Measurements from ENCODE around the gene INHBB.
"Not testable (repeated sequence)": the region's sequence is repeated elsewhere in the genome, so short reads cannot be mapped to it uniquely, and the experiment has no call there.

The INHBB gene

GRCh38 chr2:120314690-120315366 is 31.1 kb upstream of the INHBB start:
- DNase-seq (ENCODE audit: low read depth, low spot score), result peak; percentile 82
- no peak overlapping the region for H3K4me3 ChIP-seq (ENCODE audit: low read length)

GRCh38 chr2:120315367-120316033 is 30.4 kb upstream of the INHBB start:
- H3K4me3 ChIP-seq (ENCODE audit: low read length), result no peak overlapping the region
- no peak for DNase-seq (ENCODE audit: low read depth, low spot score)

GRCh38 chr2:120316071-120316470 is 29.9 kb upstream of the INHBB start:
- H3K4me3 ChIP-seq (ENCODE audit: low read length), result no peak overlapping the region
- no peak for DNase-seq (ENCODE audit: low read depth, low spot score)

- H3K4me3 ChIP-seq (ENCODE audit: low read length), result no peak overlapping the region
- no peak for DNase-seq (ENCODE audit: low read depth, low spot score)
These were observed 29.3 kb upstream of the INHBB start for GRCh38 chr2:120316528-120317179.

DNA sequence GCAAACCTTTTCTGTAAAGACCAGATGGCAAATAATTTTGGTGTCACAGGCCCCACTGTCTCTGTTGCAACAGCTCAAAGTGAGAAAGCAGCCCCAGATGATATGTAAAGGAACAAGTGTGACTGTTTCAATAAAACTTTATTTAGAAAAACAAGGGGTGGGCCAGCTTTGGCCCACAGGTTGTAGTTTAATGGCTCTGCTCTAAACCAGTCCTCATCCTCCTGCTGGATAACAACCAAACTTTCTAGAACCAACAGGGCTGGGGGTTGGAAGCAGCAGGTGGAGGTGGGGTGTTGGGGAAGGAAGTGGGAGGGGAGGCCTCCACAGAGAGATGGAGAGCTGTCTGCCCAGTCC is 28.8 kb upstream of the INHBB start:
- H3K4me3 ChIP-seq (ENCODE audit: low read length), result no peak overlapping the region
- no peak for DNase-seq (ENCODE audit: low read depth, low spot score)

- H3K4me3 ChIP-seq (ENCODE audit: low read length), result no peak overlapping the region
- DNase-seq (ENCODE audit: low read depth, low spot score), result no peak
These were observed 28.0 kb upstream of the INHBB start for GRCh38 chr2:120317916-120318315.

GRCh38 chr2:120318626-120319025 is 27.3 kb upstream of the INHBB start:
- H3K4me3 ChIP-seq (ENCODE audit: low read length), result no peak overlapping the region
- no peak for DNase-seq (ENCODE audit: low read depth, low spot score)

DNA sequence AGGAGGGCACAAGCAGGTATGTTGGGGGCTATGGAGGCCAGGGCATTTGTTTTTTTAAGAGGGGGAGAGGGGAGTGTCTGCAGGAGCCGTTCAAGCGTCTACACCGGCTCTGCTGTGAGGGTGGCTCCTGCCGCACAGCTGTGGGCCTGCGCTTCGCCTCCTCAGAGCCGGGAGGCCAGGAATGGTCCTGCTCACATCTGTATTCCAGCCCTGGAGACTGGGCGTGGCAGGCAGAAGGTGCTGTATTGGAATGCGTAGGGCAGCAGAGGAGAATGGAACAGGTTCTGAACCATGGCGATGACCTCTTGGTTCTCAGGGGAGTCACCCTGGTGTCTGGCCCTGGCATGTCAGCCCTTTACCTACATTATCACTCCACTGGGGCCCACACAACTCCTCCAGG is 26.8 kb upstream of the INHBB start:
- no peak overlapping the region for H3K4me3 ChIP-seq (ENCODE audit: low read length)
- DNase-seq (ENCODE audit: low read depth, low spot score), result no peak

DNA sequence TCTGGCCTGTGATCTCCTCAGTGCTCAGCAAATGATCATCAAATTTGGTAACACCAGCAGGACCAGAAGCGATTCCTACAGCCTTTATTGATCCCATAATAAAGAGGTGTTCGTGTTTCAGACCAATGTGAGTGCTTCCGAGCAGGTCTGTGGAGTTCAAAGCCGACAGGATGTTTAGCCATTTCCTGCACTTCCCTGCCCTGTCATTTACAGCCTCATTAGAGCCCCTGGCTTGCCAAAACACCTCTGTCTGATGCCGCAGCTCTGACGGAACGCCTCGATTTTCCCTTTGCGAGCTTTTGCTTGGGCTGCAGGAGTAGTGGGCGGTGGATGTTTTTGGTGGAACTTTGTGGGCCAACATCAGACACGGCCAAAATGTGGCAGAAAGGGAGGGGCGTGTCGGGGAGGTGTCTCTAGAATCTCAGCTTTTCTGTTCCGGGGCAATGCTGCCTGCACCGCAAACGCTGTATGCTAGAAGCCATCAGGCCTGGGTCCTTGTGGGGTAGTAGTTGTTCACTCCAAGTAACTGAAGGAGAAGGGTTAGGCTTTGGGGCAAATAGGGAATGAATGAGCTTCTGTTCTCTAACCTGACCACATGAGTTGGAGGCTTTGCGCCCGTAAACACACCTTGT is 26.1 kb upstream of the INHBB start:
- H3K4me3 ChIP-seq (ENCODE audit: low read length), result no peak overlapping the region
- no peak for DNase-seq (ENCODE audit: low read depth, low spot score)

GRCh38 chr2:120320318-120320851 is 25.6 kb upstream of the INHBB start:
- no peak for DNase-seq (ENCODE audit: low read depth, low spot score)
- H3K4me3 ChIP-seq (ENCODE audit: low read length), result no peak overlapping the region

- DNase-seq (ENCODE audit: low read depth, low spot score); H3K4me3 ChIP-seq (ENCODE audit: low read length): not testable (repeated sequence)
These were observed 24.9 kb upstream of the INHBB start for GRCh38 chr2:120320887-120321556.

GRCh38 chr2:120321721-120322284 is 24.1 kb upstream of the INHBB start:
- DNase-seq (ENCODE audit: low read depth, low spot score), result no peak
- no peak overlapping the region for H3K4me3 ChIP-seq (ENCODE audit: low read length)

GRCh38 chr2:120322329-120322728 is 23.6 kb upstream of the INHBB start:
- DNase-seq (ENCODE audit: low read depth, low spot score), result no peak
- no peak overlapping the region for H3K4me3 ChIP-seq (ENCODE audit: low read length)

- no peak overlapping the region for H3K4me3 ChIP-seq (ENCODE audit: low read length)
- DNase-seq (ENCODE audit: low read depth, low spot score), result no peak
These were observed 22.7 kb upstream of the INHBB start for GRCh38 chr2:120323214-120323613.

GRCh38 chr2:120323807-120324399 is 22.0 kb upstream of the INHBB start:
- DNase-seq (ENCODE audit: low read depth, low spot score), result no peak
- H3K4me3 ChIP-seq (ENCODE audit: low read length), result no peak overlapping the region

GRCh38 chr2:120324933-120325332 is 21.0 kb upstream of the INHBB start:
- H3K4me3 ChIP-seq (ENCODE audit: low read length), result no peak overlapping the region
- no peak for DNase-seq (ENCODE audit: low read depth, low spot score)

DNA sequence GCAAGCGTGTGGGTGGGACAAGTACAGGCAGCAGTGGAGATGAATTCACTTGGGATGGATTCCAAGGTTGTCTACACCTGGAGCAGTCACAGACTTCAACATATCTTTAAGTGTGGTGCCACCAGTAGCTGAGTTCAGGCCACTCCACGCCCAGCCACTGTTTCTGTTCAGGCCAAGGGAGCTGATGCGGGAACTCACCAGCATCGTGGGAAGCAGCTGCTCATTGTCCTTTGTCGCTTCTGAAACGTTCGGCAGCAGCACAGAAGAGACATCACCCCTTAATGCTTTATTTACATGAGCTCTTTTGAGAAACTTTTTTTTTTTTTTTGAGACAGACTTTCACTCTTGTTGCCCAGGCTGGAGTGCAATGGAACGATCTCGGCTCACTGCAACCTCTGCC is 19.9 kb upstream of the INHBB start:
- no peak for DNase-seq (ENCODE audit: low read depth, low spot score)
- H3K4me3 ChIP-seq (ENCODE audit: low read length), result no peak overlapping the region

- no peak for DNase-seq (ENCODE audit: low read depth, low spot score)
- H3K4me3 ChIP-seq (ENCODE audit: low read length), result no peak overlapping the region
These were observed 14.8 kb upstream of the INHBB start for GRCh38 chr2:120330946-120331822.
